ENCODE measurements around the gene DOP1A.

- TF ChIP-seq POLR2AphosphoS5 (IDR thresholded peaks at IDR 0.05; ENCODE audit: low read depth, low read length) (no peak), TAF1 (IDR thresholded peaks at IDR 0.05; ENCODE audit: borderline replicate concordance, insufficient read depth, low read length) (no peak)
These were observed 113.0 kb downstream of the DOP1A start for GRCh38 chr6:83180426-83180950.
